Keratinocyte (primary cell): ENCODE results near the gene DYNC1I1. TPM values are rescaled to one million over a fixed set of nuclear protein-coding genes. Genes with fewer than 3 reads are reported as not detected.

Source experiments
- DNase-seq: peaks from one replicate; pipeline ENCODE4 v3.0.0-alpha.2; 2011; ENCODE audit warnings: low read depth, missing footprints, low spot score
- FAIRE-seq: peaks from 2 replicates; lab custom pipeline; 2011; peaks lifted over from hg19 to GRCh38; lab: Jason Lieb, UNC
- H2AFZ ChIP-seq: 2 replicates; pipeline ENCODE4 v1.6.0; 2012; ENCODE audit warnings: low read length, control low read depth, inconsistent platforms; ENCODE audit not compliant: control insufficient read depth
- H3K27ac ChIP-seq: 2 replicates; pipeline ENCODE4 v1.5.1; 2011; ENCODE audit warnings: low read length; ENCODE audit not compliant: control insufficient read depth, insufficient read depth
- H3K27me3 ChIP-seq: 3 replicates; pipeline ENCODE4 v1.6.0; 2011; ENCODE audit warnings: low read length; ENCODE audit not compliant: control insufficient read depth, insufficient read depth; ENCODE audit errors: extremely low read depth
- H3K36me3 ChIP-seq, 2 experiments: 2 replicates in 1 of 2; 3 replicates in 1 of 2; pipeline ENCODE4 v1.5.1; 2011; ENCODE audit warnings: low read length in 2 of 2, mild to moderate bottlenecking in 1 of 2; ENCODE audit not compliant: control insufficient read depth in 2 of 2, insufficient read depth in 2 of 2; ENCODE audit errors: extremely low read depth in 1 of 2
- H3K4me1 ChIP-seq: 3 replicates; pipeline ENCODE4 v1.5.1; 2011; ENCODE audit warnings: low read length; ENCODE audit not compliant: control insufficient read depth, insufficient read depth; ENCODE audit errors: extremely low read depth
- H3K4me2 ChIP-seq: 3 replicates; pipeline ENCODE4 v1.6.0; 2011; ENCODE audit warnings: low read depth, low read length; ENCODE audit not compliant: control insufficient read depth, insufficient read depth; ENCODE audit errors: extremely low read depth
- H3K4me3 ChIP-seq, 3 experiments: fragments of 200-600 bp in 1 of 3; sonication (generic) in 1 of 3; 2 replicates in 2 of 3; 3 replicates in 1 of 3; pipeline ENCODE4 v1.5.1; 2011 to 2016; ENCODE audit warnings: low read length in 3 of 3, mild to moderate bottlenecking in 3 of 3, control low read depth in 2 of 3, inconsistent platforms in 1 of 3, low read depth in 1 of 3, mixed read lengths in 1 of 3, mixed run types in 1 of 3, moderate library complexity in 1 of 3; ENCODE audit not compliant: control insufficient read depth in 2 of 3, insufficient read depth in 2 of 3; ENCODE audit errors: extremely low read depth in 1 of 3
- H3K79me2 ChIP-seq: 2 replicates; pipeline ENCODE4 v1.6.0; 2012; ENCODE audit warnings: low read length; ENCODE audit not compliant: control insufficient read depth, insufficient read depth
- H3K9ac ChIP-seq: 3 replicates; pipeline ENCODE4 v1.6.0; 2011; ENCODE audit warnings: low read length; ENCODE audit not compliant: control insufficient read depth, insufficient read depth; ENCODE audit errors: extremely low read depth
- H3K9me1 ChIP-seq: 3 replicates; pipeline ENCODE4 v1.6.0; 2011; ENCODE audit warnings: low read length; ENCODE audit not compliant: control insufficient read depth, insufficient read depth; ENCODE audit errors: extremely low read depth
- H3K9me3 ChIP-seq: 2 replicates; pipeline ENCODE4 v1.5.1; 2012; ENCODE audit warnings: low read depth, low read length; ENCODE audit not compliant: control insufficient read depth
- H4K20me1 ChIP-seq: 3 replicates; pipeline ENCODE4 v1.6.0; 2011; ENCODE audit warnings: low read length; ENCODE audit not compliant: control insufficient read depth, insufficient read depth; ENCODE audit errors: extremely low read depth
- EZH2 ChIP-seq: IDR thresholded peaks from one replicate; pipeline ENCODE4 v1.6.1; 2012; ENCODE audit warnings: inconsistent platforms, mild to moderate bottlenecking, low read length, moderate library complexity
- dilution Hi-C: fragments of 300-500 bp; cut with MboI; formaldehyde crosslinking; loops from one replicate; pipeline ENCODE4 v1.7.0; 2020; ENCODE audit warnings: low sequenced_read_pairs; ENCODE audit not compliant: extremely low pct_ligation_motif_present
- polyA plus RNA-seq, 5 experiments: library from polyadenylated mRNA; depleted of rRNA in 3 of 5; stranded (reverse) in 3 of 5; stranded (forward) in 1 of 5; unstranded in 1 of 5; fragments of >200 nt; gene quantifications; 1 replicate in 1 of 5; 2 replicates in 3 of 5; 3 replicates in 1 of 5; pipeline versions ENCODE4 v1.2.1 to v1.2.3, GENCODE V29; 2011 to 2012; ENCODE audit warnings: missing spikeins in 2 of 5, low read depth in 1 of 5, low replicate concordance in 1 of 5
- TF ChIP-seq, protein P1 (sequence below), 3 experiments: IDR thresholded peaks in 1 of 3; conservative IDR thresholded peaks in 1 of 3; optimal IDR thresholded peaks in 1 of 3; 2 replicates in 2 of 3; 3 replicates in 1 of 3; pipeline versions ENCODE3 to v1.5.1; 2011; ENCODE audit warnings: low read length in 3 of 3, mild to moderate bottlenecking in 3 of 3, moderate library complexity in 2 of 3, control low read depth in 1 of 3, inconsistent platforms in 1 of 3; ENCODE audit not compliant: insufficient read depth in 2 of 3; ENCODE audit errors: extremely low read depth in 1 of 3

Gene DYNC1I1
- polyA plus RNA-seq, 1 donor (not counting 4 experiments of a cell fraction or from before 2014, with no cell fraction given): 0.10 TPM

DNA sequence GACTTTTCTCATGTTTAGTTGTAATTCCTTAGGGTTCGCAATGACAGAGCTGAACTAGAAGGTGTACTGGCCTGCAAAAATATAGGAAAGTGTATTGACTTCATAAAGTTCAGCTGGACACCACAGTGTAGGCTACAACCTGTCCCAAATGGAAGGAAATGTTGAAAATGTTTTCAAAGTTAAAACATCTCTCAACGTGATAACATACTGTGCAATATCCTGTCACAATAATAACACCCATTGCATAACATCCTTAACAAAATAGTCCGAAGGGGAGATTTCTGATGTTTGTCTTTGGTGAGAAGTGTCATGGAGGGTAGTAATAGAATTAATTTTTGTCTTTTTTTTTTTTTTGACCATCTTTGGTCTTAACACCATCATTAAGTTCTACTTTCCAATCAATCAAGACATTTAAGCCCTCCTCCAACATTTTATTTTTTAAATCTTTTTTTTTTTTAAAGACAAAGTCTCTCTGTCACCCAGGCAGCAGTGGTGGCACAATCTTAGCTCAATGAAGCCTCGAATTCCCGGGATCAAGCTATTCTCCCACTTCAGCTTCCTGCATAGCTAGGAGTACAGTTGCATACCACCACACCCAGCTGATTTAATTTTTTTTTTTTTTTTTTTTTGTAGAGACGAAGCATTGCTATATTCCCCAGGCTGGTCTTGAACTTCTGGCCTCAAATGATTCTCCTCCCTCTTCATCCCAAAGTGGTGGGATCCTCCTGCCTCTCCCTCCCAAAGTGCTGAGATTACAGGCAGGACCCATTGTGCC is 45.7 kb downstream of the DYNC1I1 start:
- H2AFZ ChIP-seq: no peak overlapping the region
- TF ChIP-seq, protein P1, sequence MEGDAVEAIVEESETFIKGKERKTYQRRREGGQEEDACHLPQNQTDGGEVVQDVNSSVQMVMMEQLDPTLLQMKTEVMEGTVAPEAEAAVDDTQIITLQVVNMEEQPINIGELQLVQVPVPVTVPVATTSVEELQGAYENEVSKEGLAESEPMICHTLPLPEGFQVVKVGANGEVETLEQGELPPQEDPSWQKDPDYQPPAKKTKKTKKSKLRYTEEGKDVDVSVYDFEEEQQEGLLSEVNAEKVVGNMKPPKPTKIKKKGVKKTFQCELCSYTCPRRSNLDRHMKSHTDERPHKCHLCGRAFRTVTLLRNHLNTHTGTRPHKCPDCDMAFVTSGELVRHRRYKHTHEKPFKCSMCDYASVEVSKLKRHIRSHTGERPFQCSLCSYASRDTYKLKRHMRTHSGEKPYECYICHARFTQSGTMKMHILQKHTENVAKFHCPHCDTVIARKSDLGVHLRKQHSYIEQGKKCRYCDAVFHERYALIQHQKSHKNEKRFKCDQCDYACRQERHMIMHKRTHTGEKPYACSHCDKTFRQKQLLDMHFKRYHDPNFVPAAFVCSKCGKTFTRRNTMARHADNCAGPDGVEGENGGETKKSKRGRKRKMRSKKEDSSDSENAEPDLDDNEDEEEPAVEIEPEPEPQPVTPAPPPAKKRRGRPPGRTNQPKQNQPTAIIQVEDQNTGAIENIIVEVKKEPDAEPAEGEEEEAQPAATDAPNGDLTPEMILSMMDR (optimal IDR thresholded peaks at IDR 0.05 in 1 of 3, IDR thresholded peaks at IDR 0.05 in 1 of 3, conservative IDR thresholded peaks at IDR 0.05 in 1 of 3; ENCODE audit: extremely low read depth in 1 of 3, insufficient read depth in 2 of 3, low read length in 3 of 3): no peak
- TF ChIP-seq EZH2: no peak
- H3K9ac ChIP-seq: no peak overlapping the region
- H4K20me1 ChIP-seq: no peaks in the 10 kb centered on the region
- no peaks in the 10 kb centered on the region for H3K36me3 ChIP-seq
- dilution Hi-C loops: no loop called here
- no peak overlapping the region for H3K27ac ChIP-seq
- H3K4me2 ChIP-seq: no peak overlapping the region
- DNase-seq: no peak
- no peak overlapping the region for H3K4me3 ChIP-seq
- H3K4me1 ChIP-seq: no peaks in the 10 kb centered on the region
- no peaks in the 10 kb centered on the region for H3K27me3 ChIP-seq
- no peaks in the 10 kb centered on the region for H3K9me1 ChIP-seq
- FAIRE-seq: no peak
- no peaks in the 10 kb centered on the region for H3K9me3 ChIP-seq
- H3K79me2 ChIP-seq: no peaks in the 10 kb centered on the region

DNA sequence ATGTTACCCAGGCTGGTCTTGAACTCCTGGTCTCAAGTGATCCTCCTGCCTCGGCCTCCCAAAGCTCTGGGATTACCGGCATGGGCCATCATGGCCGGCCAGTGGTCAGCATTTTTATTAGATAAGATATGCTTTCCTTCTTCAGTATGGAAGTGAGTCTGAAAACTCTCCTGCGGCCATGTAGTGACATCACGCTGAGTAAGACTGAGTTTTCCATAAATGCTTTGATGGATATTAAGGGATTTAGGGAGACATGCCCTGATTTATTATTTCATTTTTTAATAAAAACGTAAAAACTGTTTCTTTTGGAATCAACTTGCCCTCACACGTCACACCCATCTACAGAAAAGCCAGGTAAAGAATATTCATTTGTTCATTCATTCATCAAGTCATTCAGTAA is 48.4 kb downstream of the DYNC1I1 start:
- Histone ChIP-seq H3K9me3 (no peaks in the 10 kb centered on the region), H3K4me2 (no peak overlapping the region), H3K27ac (no peak overlapping the region), H3K9me1 (no peaks in the 10 kb centered on the region), H3K36me3 (no peaks in the 10 kb centered on the region), H2AFZ (no peak overlapping the region), H3K4me1 (no peaks in the 10 kb centered on the region), H4K20me1 (no peaks in the 10 kb centered on the region), H3K9ac (no peak overlapping the region), H3K79me2 (no peaks in the 10 kb centered on the region), H3K27me3 (no peaks in the 10 kb centered on the region), H3K4me3 (no peak overlapping the region)
- FAIRE-seq (no peak), DNase-seq (no peak)
- dilution Hi-C loops: no loop called here
- TF ChIP-seq, protein P1 (optimal IDR thresholded peaks at IDR 0.05 in 1 of 3, IDR thresholded peaks at IDR 0.05 in 1 of 3, conservative IDR thresholded peaks at IDR 0.05 in 1 of 3; ENCODE audit: extremely low read depth in 1 of 3, insufficient read depth in 2 of 3, low read length in 3 of 3): no peak
- no peak for TF ChIP-seq EZH2
